ENCODE data around the gene CHD5.

DNA sequence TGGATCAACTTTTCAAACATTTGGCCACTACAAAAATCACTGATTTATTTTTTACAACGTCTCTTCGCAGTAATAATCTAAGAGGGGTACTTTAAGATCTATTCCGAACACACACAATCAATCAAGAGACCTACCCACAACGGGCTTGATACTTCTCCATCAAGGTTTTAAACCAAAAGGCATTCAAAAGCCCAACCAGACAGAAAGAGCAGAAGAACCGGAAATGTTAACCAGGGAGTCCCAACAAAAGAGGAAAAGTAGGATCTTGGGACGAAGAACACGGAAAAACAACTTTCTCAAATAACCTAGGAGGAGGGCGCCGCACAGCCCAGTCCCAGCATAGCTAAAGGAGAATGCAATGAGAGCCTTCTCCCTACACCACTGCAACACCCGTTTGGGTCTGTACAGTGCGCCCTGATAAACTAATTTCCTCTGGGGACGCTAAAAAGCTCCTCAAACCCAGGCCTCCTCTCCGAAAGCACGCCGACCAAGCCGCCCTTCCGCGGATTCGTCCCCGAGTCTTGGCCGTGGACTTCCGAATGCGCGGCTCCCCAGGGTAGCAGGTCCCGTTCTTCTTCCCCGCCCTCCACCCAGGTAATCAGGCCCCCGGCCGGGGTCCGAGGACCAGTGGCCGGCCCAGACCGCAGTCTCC lies 18.7 kb upstream of the CHD5 start:
- TF ChIP-seq, protein P1, sequence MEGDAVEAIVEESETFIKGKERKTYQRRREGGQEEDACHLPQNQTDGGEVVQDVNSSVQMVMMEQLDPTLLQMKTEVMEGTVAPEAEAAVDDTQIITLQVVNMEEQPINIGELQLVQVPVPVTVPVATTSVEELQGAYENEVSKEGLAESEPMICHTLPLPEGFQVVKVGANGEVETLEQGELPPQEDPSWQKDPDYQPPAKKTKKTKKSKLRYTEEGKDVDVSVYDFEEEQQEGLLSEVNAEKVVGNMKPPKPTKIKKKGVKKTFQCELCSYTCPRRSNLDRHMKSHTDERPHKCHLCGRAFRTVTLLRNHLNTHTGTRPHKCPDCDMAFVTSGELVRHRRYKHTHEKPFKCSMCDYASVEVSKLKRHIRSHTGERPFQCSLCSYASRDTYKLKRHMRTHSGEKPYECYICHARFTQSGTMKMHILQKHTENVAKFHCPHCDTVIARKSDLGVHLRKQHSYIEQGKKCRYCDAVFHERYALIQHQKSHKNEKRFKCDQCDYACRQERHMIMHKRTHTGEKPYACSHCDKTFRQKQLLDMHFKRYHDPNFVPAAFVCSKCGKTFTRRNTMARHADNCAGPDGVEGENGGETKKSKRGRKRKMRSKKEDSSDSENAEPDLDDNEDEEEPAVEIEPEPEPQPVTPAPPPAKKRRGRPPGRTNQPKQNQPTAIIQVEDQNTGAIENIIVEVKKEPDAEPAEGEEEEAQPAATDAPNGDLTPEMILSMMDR (IDR thresholded peaks at IDR 0.05; ENCODE audit: low read length): no peak
- no peak for TF ChIP-seq EZH2 (optimal IDR thresholded peaks at IDR 0.05; ENCODE audit: low read depth, low read length)
- TF ChIP-seq EZH2phosphoT487 (IDR thresholded peaks at IDR 0.05; ENCODE audit: low read length): no peak

All from MM.1S (cell line).